Transverse colon (tissue), 3 donors: ENCODE results near the gene PTPRN2.

Experiments used
- EP300 ChIP-seq: sonication (generic); formaldehyde crosslinking; IDR thresholded peaks from one replicate; pipeline ENCODE4 v1.6.1; 2017; ENCODE audit warnings: antibody characterized with exemption, low read depth
- POLR2A ChIP-seq: fragments of 450-650 bp; IDR thresholded peaks from one replicate; pipeline ENCODE4 v1.6.1; 2016; ENCODE audit warnings: antibody characterized with exemption, mild to moderate bottlenecking, moderate library complexity
- TF ChIP-seq, protein P1 (sequence below), 5 experiments: fragments of 200-600 bp in 3 of 5; fragments of 450-650 bp in 2 of 5; sonication (generic) in 3 of 5; IDR thresholded peaks; 1 replicate in 2 of 5; 2 replicates in 3 of 5; pipeline ENCODE4 v1.5.1; 2016 to 2017; ENCODE audit warnings: antibody characterized with exemption in 5 of 5, inconsistent platforms in 3 of 5, mild to moderate bottlenecking in 2 of 5, moderate library complexity in 1 of 5

DNA sequence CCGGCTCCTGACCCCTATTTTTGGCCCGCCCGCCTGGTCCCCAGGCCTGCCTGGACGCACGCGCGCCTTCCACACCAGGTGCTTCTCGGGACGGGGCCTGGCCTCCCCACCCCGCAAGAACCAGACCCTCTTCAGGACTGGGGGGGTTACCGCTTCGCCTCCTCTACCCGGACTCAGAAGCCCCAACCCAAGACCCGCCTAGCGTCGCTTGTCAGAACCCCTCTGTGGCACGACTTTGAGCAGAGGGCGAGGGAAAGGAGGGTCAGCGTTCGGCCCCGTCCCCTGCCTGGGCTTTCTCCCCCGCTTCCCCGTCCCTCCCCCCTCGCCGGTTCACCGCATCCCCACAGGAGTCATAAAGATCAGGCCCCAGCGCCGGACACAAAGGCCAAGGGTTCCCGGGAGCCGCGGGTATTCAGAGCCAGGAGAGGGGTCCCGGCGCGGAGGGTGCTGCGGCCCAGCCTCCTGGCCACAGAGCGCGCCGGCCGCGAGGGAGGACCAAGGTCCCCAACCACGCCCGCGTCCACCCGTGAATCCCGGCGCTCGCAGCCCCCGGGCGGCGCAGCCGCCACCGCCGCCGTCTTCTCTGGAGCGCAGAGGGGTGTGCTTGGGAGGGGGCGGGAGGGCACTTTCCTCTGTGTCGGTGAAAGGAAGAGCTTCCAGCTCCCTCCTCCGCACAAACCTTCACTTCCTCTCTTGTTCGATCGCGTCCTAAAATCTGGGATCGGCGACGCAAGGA lies 898.9 kb downstream of the PTPRN2 start:
- TF ChIP-seq POLR2A = no peak
- TF ChIP-seq, protein P1, sequence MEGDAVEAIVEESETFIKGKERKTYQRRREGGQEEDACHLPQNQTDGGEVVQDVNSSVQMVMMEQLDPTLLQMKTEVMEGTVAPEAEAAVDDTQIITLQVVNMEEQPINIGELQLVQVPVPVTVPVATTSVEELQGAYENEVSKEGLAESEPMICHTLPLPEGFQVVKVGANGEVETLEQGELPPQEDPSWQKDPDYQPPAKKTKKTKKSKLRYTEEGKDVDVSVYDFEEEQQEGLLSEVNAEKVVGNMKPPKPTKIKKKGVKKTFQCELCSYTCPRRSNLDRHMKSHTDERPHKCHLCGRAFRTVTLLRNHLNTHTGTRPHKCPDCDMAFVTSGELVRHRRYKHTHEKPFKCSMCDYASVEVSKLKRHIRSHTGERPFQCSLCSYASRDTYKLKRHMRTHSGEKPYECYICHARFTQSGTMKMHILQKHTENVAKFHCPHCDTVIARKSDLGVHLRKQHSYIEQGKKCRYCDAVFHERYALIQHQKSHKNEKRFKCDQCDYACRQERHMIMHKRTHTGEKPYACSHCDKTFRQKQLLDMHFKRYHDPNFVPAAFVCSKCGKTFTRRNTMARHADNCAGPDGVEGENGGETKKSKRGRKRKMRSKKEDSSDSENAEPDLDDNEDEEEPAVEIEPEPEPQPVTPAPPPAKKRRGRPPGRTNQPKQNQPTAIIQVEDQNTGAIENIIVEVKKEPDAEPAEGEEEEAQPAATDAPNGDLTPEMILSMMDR (IDR thresholded peaks at IDR 0.05) = no peak
- TF ChIP-seq EP300 = no peak
